NT2/D1 (cell line): ENCODE measurements around the gene SGMS2.

Source experiments
- SUZ12 ChIP-seq: IDR thresholded peaks from 2 replicates; pipeline ENCODE4 v1.6.1; 2011; ENCODE audit not compliant: insufficient read length, insufficient read depth; ENCODE audit errors: extremely low read depth
- YY1 ChIP-seq: IDR thresholded peaks from 2 replicates; pipeline ENCODE4 v1.6.1; 2011; ENCODE audit not compliant: insufficient read length, insufficient read depth
- ZNF274 ChIP-seq: IDR thresholded peaks from 2 replicates; pipeline ENCODE4 v1.6.1; 2011; ENCODE audit warnings: mild to moderate bottlenecking, low read depth, low read length

GRCh38 chr4:107870916-107871786 is 46.4 kb downstream of the SGMS2 start:
- TF ChIP-seq YY1 (no peak), SUZ12 (no peak), ZNF274 (no peak)
